ENCODE data around the gene ASB5. TPM values are rescaled to one million over a fixed set of nuclear protein-coding genes. Genes with fewer than 3 reads are reported as not detected.

Gene ASB5
- total and polyA plus RNA-seq, 10 donors = 0.06 to 0.50 TPM; not detected in 8

- Histone ChIP-seq H3K27ac (no peak overlapping the region), H3K36me3 (no peaks in the 10 kb centered on the region), H3K4me1 (peaks cover 0 to 6% (median 5%) of the 10 kb centered on the region in 6 donors), H3K27me3 (replicated peaks in 1 of 7) (peaks cover 0 to 37% (median 0%) of the 10 kb centered on the region in 7 donors), H3K9me3 (no peaks in the 10 kb centered on the region), H3K4me3 (no peak overlapping the region)
- WGBS, 5 donors = 76 to 86% (median 78%) methylated on average over 11 of the region's 11 CpGs
- DNase-seq = no peak
- TF ChIP-seq, protein P1, sequence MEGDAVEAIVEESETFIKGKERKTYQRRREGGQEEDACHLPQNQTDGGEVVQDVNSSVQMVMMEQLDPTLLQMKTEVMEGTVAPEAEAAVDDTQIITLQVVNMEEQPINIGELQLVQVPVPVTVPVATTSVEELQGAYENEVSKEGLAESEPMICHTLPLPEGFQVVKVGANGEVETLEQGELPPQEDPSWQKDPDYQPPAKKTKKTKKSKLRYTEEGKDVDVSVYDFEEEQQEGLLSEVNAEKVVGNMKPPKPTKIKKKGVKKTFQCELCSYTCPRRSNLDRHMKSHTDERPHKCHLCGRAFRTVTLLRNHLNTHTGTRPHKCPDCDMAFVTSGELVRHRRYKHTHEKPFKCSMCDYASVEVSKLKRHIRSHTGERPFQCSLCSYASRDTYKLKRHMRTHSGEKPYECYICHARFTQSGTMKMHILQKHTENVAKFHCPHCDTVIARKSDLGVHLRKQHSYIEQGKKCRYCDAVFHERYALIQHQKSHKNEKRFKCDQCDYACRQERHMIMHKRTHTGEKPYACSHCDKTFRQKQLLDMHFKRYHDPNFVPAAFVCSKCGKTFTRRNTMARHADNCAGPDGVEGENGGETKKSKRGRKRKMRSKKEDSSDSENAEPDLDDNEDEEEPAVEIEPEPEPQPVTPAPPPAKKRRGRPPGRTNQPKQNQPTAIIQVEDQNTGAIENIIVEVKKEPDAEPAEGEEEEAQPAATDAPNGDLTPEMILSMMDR (IDR thresholded peaks at IDR 0.05 in 8 of 11, conservative IDR thresholded peaks at IDR 0.05 in 3 of 11) = no peak
- TF ChIP-seq POLR2A (IDR thresholded peaks at IDR 0.05) (no peak), POLR2AphosphoS5 (IDR thresholded peaks at IDR 0.05) (no peak)
- intact Hi-C loops (cut with DNase I; ENCODE audit: low total_unique reads) = loop anchor here (10.0 kb wide), 1 partner anchor 125 kb away; the partner anchor contains the start of gene SPCS3
These were observed 78.9 kb downstream of the ASB5 start for GRCh38 chr4:176189891-176190795.

- DNase-seq = no peak
- Histone ChIP-seq H3K27me3 (replicated peaks in 1 of 7) (peaks cover 0 to 28% (median 0%) of the 10 kb centered on the region in 7 donors), H3K4me1 (no peaks in the 10 kb centered on the region), H3K4me3 (no peak overlapping the region), H3K9me3 (no peaks in the 10 kb centered on the region), H3K36me3 (no peaks in the 10 kb centered on the region), H3K27ac (no peak overlapping the region)
- TF ChIP-seq POLR2AphosphoS5 (IDR thresholded peaks at IDR 0.05) (no peak), POLR2A (IDR thresholded peaks at IDR 0.05) (no peak)
- TF ChIP-seq, protein P1 (IDR thresholded peaks at IDR 0.05 in 8 of 11, conservative IDR thresholded peaks at IDR 0.05 in 3 of 11) = no peak
- intact Hi-C loops (cut with DNase I; ENCODE audit: low total_unique reads) = no loop called here
These were observed 80.4 kb downstream of the ASB5 start for GRCh38 chr4:176188654-176189053.

GRCh38 chr4:176187624-176188023 lies 81.4 kb downstream of the ASB5 start:
- no peak for DNase-seq
- Histone ChIP-seq H3K27ac (no peak overlapping the region), H3K27me3 (replicated peaks in 1 of 7) (peaks cover 0 to 21% (median 0%) of the 10 kb centered on the region in 7 donors), H3K36me3 (no peaks in the 10 kb centered on the region), H3K9me3 (no peaks in the 10 kb centered on the region), H3K4me3 (no peak overlapping the region), H3K4me1 (no peaks in the 10 kb centered on the region)
- 74 to 87% (median 81%) methylated on average over 2 of the region's 2 CpGs for WGBS, 5 donors
- TF ChIP-seq, protein P1 (IDR thresholded peaks at IDR 0.05 in 8 of 11, conservative IDR thresholded peaks at IDR 0.05 in 3 of 11) = no peak
- TF ChIP-seq POLR2AphosphoS5 (IDR thresholded peaks at IDR 0.05) (no peak), POLR2A (IDR thresholded peaks at IDR 0.05) (no peak)
- intact Hi-C loops (cut with DNase I; ENCODE audit: low total_unique reads) = no loop called here

DNA sequence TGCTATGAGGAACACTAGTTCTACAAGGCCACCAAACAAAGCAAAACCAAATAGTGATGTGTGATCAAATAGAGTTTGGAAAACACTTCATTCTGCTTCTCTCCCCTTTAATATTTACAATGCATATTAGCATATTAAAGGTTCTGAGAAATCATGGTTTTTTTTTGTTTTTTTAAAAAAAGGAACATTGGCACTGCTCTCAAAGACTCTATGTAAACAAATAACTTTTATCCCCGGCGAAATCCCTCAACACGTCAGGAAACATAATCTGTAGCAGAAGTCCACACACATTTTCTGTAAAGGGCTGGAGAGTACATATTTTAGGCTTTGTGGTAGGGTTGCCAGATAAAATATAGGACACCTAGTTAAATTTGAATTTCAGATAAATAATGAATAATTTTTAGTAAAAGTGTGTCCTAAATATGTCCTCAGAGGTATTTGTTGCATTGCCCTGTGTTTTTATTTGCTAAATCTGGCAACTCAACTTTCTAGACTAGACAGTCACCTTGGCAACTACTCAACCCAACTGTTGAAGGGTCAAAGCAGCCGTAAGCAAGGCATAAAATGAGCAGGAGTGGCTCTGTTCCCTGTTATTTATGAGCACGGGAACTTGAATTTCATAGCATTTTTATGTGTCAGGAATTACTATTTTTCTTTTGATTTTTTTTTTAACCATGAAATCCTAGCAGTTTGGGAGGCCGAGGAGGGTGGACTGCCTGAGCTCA lies 82.2 kb downstream of the ASB5 start:
- no peaks in the 10 kb centered on the region for H3K36me3 ChIP-seq
- intact Hi-C loops (cut with DNase I; ENCODE audit: low total_unique reads) = no loop called here
- peaks cover 0 to 13% (median 0%) of the 10 kb centered on the region in 7 donors for H3K27me3 ChIP-seq (replicated peaks in 1 of 7)
- WGBS, 5 donors = 84 to 93% (median 89%) methylated on average over 6 of the region's 6 CpGs
- no peaks in the 10 kb centered on the region for H3K4me1 ChIP-seq
- H3K4me3 ChIP-seq = no peak overlapping the region
- TF ChIP-seq, protein P1 (IDR thresholded peaks at IDR 0.05 in 8 of 11, conservative IDR thresholded peaks at IDR 0.05 in 3 of 11) = no peak
- TF ChIP-seq POLR2AphosphoS5 (IDR thresholded peaks at IDR 0.05) (no peak), POLR2A (IDR thresholded peaks at IDR 0.05) (no peak)
- no peak for DNase-seq
- no peaks in the 10 kb centered on the region for H3K9me3 ChIP-seq
- no peak overlapping the region for H3K27ac ChIP-seq
